GM21619 (cell line): ENCODE data around the gene PHLDA1.

Source experiments
- ATAC-seq: cut with Tn5 transposase; IDR thresholded peaks from one replicate; pipeline ENCODE4 v1.9.1; 2021; ENCODE audit not compliant: unreplicated experiment

PHLDA1 gene

DNA sequence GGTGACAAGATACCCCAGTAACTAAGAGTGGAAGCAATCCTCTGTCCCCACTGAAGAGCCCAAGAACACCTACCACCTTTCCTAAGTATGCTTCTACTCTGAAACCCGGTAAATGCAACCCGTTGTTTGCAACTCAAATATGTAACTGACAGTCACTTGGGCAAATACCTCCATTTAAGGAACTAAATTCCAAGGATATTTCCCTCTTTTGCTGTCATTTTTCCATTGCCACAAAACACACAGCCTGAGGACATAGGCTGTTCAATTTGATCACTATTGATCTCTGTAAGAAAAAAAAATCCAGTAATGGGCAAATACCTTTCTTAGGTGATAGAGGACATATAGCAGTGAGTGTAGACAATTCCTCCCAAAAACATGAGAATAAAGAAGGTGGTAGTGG is 6.6 kb upstream of the PHLDA1 start:
- ATAC-seq, result no peak

DNA sequence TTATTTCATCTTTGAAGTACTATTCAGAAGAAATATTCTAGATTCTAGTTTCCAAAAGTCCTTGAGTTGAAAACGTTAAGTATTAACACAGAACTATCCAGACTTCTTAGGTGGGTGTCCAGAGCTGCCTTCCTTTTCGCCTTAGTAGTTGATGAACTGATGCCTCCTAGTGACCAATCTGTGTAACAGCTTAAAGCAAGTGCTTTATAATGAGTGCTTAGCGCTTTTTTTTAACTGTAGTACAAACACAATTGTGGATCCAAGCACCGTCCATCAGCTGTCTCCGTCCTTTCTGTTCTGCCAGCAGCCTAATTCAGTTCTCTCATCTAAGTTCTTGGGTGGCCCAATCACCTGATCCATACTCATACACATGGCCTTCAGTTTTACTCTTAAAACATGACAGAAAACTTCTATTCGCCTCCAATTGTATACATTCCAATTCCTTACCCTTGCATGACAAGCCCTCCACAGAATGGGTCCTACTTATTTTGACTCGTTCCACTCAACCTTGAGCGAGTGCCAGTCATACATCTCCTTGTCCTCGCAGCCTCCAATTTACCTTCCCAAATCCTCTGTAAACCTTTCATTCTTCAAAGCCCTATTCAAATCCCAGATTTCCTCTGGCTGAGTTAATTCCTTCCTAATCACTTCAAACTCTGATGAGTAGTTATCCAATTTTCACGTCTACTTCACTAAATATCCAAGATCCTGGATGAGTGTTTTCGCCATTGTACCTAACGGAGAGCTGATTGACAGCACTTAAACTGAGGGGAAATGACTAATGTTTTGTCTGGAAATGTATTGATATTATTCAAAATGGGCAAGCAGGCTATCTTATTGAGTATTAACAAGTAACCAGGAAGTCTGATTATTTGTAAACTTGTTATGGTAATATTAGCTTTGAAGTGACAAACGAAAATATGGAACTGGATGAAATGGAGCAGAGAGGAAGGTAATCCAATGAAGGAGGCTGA is 5.8 kb upstream of the PHLDA1 start:
- ATAC-seq, result peak; percentile 63

- no peak for ATAC-seq
These were observed 3.5 kb upstream of the PHLDA1 start for GRCh38 chr12:76035045-76035444.

- no peak for ATAC-seq
These were observed 1.8 kb upstream of the PHLDA1 start for GRCh38 chr12:76033081-76034011.

- ATAC-seq, result peak; percentile 29
These were observed 736 bp upstream of the PHLDA1 start for GRCh38 chr12:76032043-76032981.

DNA sequence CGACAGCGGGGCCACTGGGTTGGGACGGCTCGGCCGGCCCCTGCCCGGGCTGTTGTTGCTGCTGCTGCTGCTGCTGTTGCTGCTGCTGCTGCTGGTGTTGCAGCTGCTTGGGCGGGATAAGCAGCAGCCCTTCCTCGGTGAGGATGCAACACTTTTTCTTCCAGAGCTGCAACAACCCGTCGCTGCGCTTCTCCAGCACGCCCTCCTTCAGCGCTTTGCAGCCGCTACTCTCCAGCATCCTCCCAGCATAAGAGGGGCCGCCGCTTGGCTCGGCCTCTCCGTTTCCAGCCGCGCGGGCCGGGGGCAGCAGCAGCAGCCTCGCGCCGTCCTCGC is 529 bp downstream of the PHLDA1 start:
- peak; percentile 7 for ATAC-seq

DNA sequence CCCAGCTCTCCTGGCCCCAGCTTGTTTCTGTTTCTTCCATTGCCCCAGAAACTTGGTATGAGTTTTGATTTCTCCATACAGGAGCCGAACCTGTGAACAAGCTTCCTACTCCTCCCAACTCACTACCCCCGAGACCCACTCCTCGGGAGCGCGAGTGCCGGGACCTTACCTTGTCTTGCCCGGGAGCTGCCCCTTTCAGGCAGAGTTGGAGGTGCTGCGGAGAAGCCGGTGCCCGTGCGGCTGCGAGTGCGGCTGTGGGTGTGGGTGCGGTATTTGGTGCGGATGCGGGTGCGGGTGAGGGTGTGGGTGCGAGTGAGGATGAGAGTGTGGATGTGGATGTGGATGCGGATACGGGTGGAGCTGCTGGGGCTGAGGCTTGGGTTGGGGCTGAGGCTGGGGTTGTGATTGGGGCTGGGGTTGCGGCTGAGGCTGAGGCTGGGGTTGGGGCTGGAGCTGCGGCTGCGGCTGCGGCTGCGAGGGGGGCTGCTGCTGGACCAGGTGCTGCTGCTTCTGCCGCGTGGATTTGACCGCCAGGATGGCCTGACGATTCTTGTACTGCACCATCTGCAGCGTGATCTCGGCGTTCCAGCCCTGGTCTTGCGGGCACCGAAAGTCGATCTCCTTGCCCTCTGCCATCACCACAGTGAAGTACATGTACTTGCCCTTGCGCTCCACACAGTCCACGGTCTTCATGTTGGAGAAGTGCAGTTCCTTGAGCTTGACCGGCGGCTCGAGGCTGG is 1.1 kb downstream of the PHLDA1 start:
- ATAC-seq, result no peak

GRCh38 chr12:76029982-76030340 is 1.6 kb downstream of the PHLDA1 start:
- ATAC-seq, result no peak

GRCh38 chr12:76028571-76029277 is 2.9 kb downstream of the PHLDA1 start:
- no peak for ATAC-seq

GRCh38 chr12:76026643-76027063 is 4.9 kb downstream of the PHLDA1 start:
- ATAC-seq, result no peak

- ATAC-seq, result no peak
These were observed 5.7 kb downstream of the PHLDA1 start for GRCh38 chr12:76025601-76026575.

GRCh38 chr12:76024942-76025600 is 6.5 kb downstream of the PHLDA1 start:
- ATAC-seq, result peak; percentile 38

DNA sequence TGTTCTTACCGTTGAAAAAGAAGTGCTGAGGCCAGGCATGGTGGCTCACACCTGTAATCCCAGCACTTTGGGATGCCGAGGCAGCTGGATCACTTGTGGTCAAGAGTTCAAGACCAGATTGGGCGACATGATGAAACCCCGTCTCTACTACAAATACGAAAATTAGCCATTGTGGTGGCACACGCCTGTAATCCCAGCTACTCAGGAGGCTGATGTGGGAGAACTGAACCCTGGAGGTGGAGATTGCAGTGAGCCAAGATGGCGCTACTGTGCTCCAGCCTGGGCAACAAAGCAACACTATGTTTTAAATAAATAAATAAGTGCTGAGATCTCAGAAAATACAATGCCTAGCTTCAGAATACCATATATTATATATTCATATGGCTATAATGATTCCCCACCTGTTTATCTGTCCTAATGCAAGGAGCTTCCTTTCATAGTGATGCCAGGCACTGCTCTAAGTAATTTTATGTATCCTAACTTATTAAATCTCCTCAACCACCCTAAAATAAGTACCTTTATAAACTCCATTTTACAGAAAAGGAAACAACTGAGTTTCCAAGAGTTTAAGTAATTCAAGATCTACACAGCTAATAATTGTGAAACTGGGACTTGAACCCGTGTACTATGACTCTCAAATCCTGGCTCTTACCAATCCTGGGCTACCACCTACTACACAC is 7.3 kb downstream of the PHLDA1 start:
- no peak for ATAC-seq

- ATAC-seq, result no peak
These were observed 8.4 kb downstream of the PHLDA1 start for GRCh38 chr12:76023069-76023690.

- ATAC-seq, result no peak
These were observed 9.1 kb downstream of the PHLDA1 start for GRCh38 chr12:76022506-76022905.

- peak; percentile 48 for ATAC-seq
These were observed 10.6 kb downstream of the PHLDA1 start for GRCh38 chr12:76020731-76021672.
